HG03575 (cell line): ENCODE measurements around the gene RAE1.

Experiments used
- ATAC-seq: cut with Tn5 transposase; IDR thresholded peaks from one replicate; pipeline ENCODE4 v1.9.1; 2021; ENCODE audit not compliant: unreplicated experiment, insufficient number of reproducible peaks, low FRiP score; ENCODE audit errors: extremely low read depth

Gene RAE1

GRCh38 chr20:57351042-57351783 is at the start of gene RAE1:
Gene RAE1, plus strand, starts transcription at chr20:57351255. Its CDS starts 2,784 bp downstream, at chr20:57354039.
- no peak for ATAC-seq

GRCh38 chr20:57306747-57307146 is 44.3 kb upstream of the RAE1 start:
- ATAC-seq, result no peak

GRCh38 chr20:57308451-57309271 is 42.4 kb upstream of the RAE1 start:
- ATAC-seq, result no peak

GRCh38 chr20:57309544-57310115 is 41.4 kb upstream of the RAE1 start:
- ATAC-seq, result no peak

GRCh38 chr20:57310821-57311514 is 40.1 kb upstream of the RAE1 start:
- no peak for ATAC-seq

- no peak for ATAC-seq
Measured at GRCh38 chr20:57312138-57312537, 38.9 kb upstream of the RAE1 start.

- no peak for ATAC-seq
Measured at GRCh38 chr20:57313230-57313629, 37.8 kb upstream of the RAE1 start.

GRCh38 chr20:57313951-57314350 is 37.1 kb upstream of the RAE1 start:
- no peak for ATAC-seq

- ATAC-seq, result no peak
Measured at GRCh38 chr20:57315083-57315975, 35.7 kb upstream of the RAE1 start.

GRCh38 chr20:57315976-57316480 is 35.0 kb upstream of the RAE1 start:
- ATAC-seq, result no peak

GRCh38 chr20:57316795-57317201 is 34.3 kb upstream of the RAE1 start:
- ATAC-seq, result no peak

GRCh38 chr20:57317316-57317788 is 33.7 kb upstream of the RAE1 start:
- ATAC-seq, result no peak

- ATAC-seq, result no peak
Measured at GRCh38 chr20:57317789-57318371, 33.2 kb upstream of the RAE1 start.

- ATAC-seq, result no peak
Measured at GRCh38 chr20:57319584-57319983, 31.5 kb upstream of the RAE1 start.

GRCh38 chr20:57320358-57320757 is 30.7 kb upstream of the RAE1 start:
- ATAC-seq, result no peak

- no peak for ATAC-seq
Measured at GRCh38 chr20:57321142-57321541, 29.9 kb upstream of the RAE1 start.

- ATAC-seq, result no peak
Measured at GRCh38 chr20:57322476-57322875, 28.6 kb upstream of the RAE1 start.

- no peak for ATAC-seq
Measured at GRCh38 chr20:57323034-57323433, 28.0 kb upstream of the RAE1 start.
